PC-9 (cell line): ENCODE measurements around the gene CYFIP1.

Experiments used
- CTCF ChIP-seq: fragments of 200-600 bp; sonication (generic); conservative IDR thresholded peaks from 2 replicates; pipeline ENCODE4 v1.6.1; 2017; ENCODE audit warnings: mixed run types, antibody characterized with exemption, mild to moderate bottlenecking, moderate library complexity
- EZH2 ChIP-seq: fragments of 200-600 bp; sonication (generic); IDR thresholded peaks from 2 replicates; pipeline ENCODE4 v1.8.0; 2017; ENCODE audit warnings: antibody characterized with exemption, low read depth

- TF ChIP-seq CTCF (no peak), EZH2 (no peak)
Observed at GRCh38 chr15:22895465-22896190, 84.5 kb downstream of the CYFIP1 start.
